Hematopoietic multipotent progenitor cell treated with erythropoietin and hydrocortisone succinate and interleukin-3 and kit ligand, for 17 days (in vitro differentiated cells): ENCODE measurements around the gene MYH3.

ENCODE experiments used
- DNase-seq: peaks from one replicate; pipeline ENCODE4 v3.0.0-alpha.2; 2015; ENCODE audit warnings: low spot score

Gene MYH3

GRCh38 chr17:10613775-10614513 is 43.2 kb downstream of the MYH3 start:
- no peak for DNase-seq

GRCh38 chr17:10612957-10613744 is 44.0 kb downstream of the MYH3 start:
- DNase-seq = no peak

- no peak for DNase-seq
These were observed 46.2 kb downstream of the MYH3 start for GRCh38 chr17:10610884-10611283.

GRCh38 chr17:10608244-10608643 is 48.9 kb downstream of the MYH3 start:
- no peak for DNase-seq

GRCh38 chr17:10606110-10606509 is 51.0 kb downstream of the MYH3 start:
- no peak for DNase-seq

GRCh38 chr17:10605221-10605783 is 51.8 kb downstream of the MYH3 start:
- no peak for DNase-seq

- DNase-seq = no peak
These were observed 52.6 kb downstream of the MYH3 start for GRCh38 chr17:10604521-10604920.

GRCh38 chr17:10603931-10604330 is 53.2 kb downstream of the MYH3 start:
- DNase-seq = no peak

GRCh38 chr17:10600571-10600970 is 56.5 kb downstream of the MYH3 start:
- no peak for DNase-seq

GRCh38 chr17:10598621-10599020 is 58.5 kb downstream of the MYH3 start:
- DNase-seq = no peak

GRCh38 chr17:10589553-10590145 is 67.5 kb downstream of the MYH3 start:
- DNase-seq = no peak

GRCh38 chr17:10585529-10585928 is 71.6 kb downstream of the MYH3 start:
- DNase-seq = no peak

- no peak for DNase-seq
These were observed 73.3 kb downstream of the MYH3 start for GRCh38 chr17:10583834-10584233.

- DNase-seq = no peak
These were observed 77.8 kb downstream of the MYH3 start for GRCh38 chr17:10579270-10579669.
